Measurements from ENCODE around the gene KMT2C. TPM values are rescaled to one million over a fixed set of nuclear protein-coding genes. Genes with fewer than 3 reads are reported as not detected.
"Not testable (repeated sequence)": the region's sequence is repeated elsewhere in the genome, so short reads cannot be mapped to it uniquely, and the experiment has no call there.

The KMT2C gene
- total RNA-seq, 3 donors from 2014 or later (not counting 1 experiment from before 2014, with no cell fraction given): 159 to 177 (median 167) TPM

- H3K9me3 Mint-ChIP-seq; H3K4me3 Mint-ChIP-seq; H3K27me3 ChIP-seq (ENCODE audit: control insufficient read depth, insufficient read depth, low read length); intact Hi-C loops (cut with micrococcal nuclease); DNase-seq; H3K27ac ChIP-seq (ENCODE audit: low read length); H3K27me3 Mint-ChIP-seq (ENCODE audit: low read depth in 2 of 2); H3K9me3 ChIP-seq (ENCODE audit: control insufficient read depth, insufficient read depth, low read length); H3K4me1 ChIP-seq (ENCODE audit: control insufficient read depth, insufficient read depth, low read length); H3K36me3 ChIP-seq (ENCODE audit: control insufficient read depth, insufficient read depth, low read length); H3K36me3 Mint-ChIP-seq; ATAC-seq; H3K4me3 ChIP-seq (ENCODE audit: low read length); H3K27ac Mint-ChIP-seq: not testable (repeated sequence)
- 100% methylated on average over 1 of the region's 2 CpGs for WGBS (ENCODE audit: insufficient coverage)
- H3K4me1 Mint-ChIP-seq: peaks cover 15 to 21% of the 10 kb centered on the region in 2 donors
Observed at GRCh38 chr7:152245417-152245816, 190.4 kb downstream of the KMT2C start.

- H3K4me3 ChIP-seq (ENCODE audit: low read length); H3K4me1 ChIP-seq (ENCODE audit: control insufficient read depth, insufficient read depth, low read length); ATAC-seq; H3K4me3 Mint-ChIP-seq; H3K27me3 Mint-ChIP-seq (ENCODE audit: low read depth in 2 of 2); H3K36me3 ChIP-seq (ENCODE audit: control insufficient read depth, insufficient read depth, low read length); H3K9me3 Mint-ChIP-seq; H3K27me3 ChIP-seq (ENCODE audit: control insufficient read depth, insufficient read depth, low read length); intact Hi-C loops (cut with micrococcal nuclease); DNase-seq; H3K27ac ChIP-seq (ENCODE audit: low read length); H3K9me3 ChIP-seq (ENCODE audit: control insufficient read depth, insufficient read depth, low read length); H3K36me3 Mint-ChIP-seq; H3K27ac Mint-ChIP-seq: not testable (repeated sequence)
- WGBS (ENCODE audit: insufficient coverage): 98% methylated on average over 9 of the region's 11 CpGs
- peaks cover 22 to 24% of the 10 kb centered on the region in 2 donors for H3K4me1 Mint-ChIP-seq
Observed at GRCh38 chr7:152243464-152243863, 192.3 kb downstream of the KMT2C start.

GRCh38 chr7:152241301-152241700 lies 194.5 kb downstream of the KMT2C start:
- H3K9me3 Mint-ChIP-seq; H3K4me1 ChIP-seq (ENCODE audit: control insufficient read depth, insufficient read depth, low read length); H3K9me3 ChIP-seq (ENCODE audit: control insufficient read depth, insufficient read depth, low read length); intact Hi-C loops (cut with micrococcal nuclease); ATAC-seq; H3K36me3 Mint-ChIP-seq; DNase-seq; H3K4me3 ChIP-seq (ENCODE audit: low read length); H3K4me3 Mint-ChIP-seq; H3K27ac Mint-ChIP-seq; H3K27me3 Mint-ChIP-seq (ENCODE audit: low read depth in 2 of 2); H3K27me3 ChIP-seq (ENCODE audit: control insufficient read depth, insufficient read depth, low read length); H3K27ac ChIP-seq (ENCODE audit: low read length); H3K36me3 ChIP-seq (ENCODE audit: control insufficient read depth, insufficient read depth, low read length): not testable (repeated sequence)
- WGBS (ENCODE audit: insufficient coverage): 83% methylated on average over 7 of the region's 8 CpGs
- H3K4me1 Mint-ChIP-seq: peaks cover 17 to 18% of the 10 kb centered on the region in 2 donors

- H3K4me3 ChIP-seq (ENCODE audit: low read length); H3K4me1 ChIP-seq (ENCODE audit: control insufficient read depth, insufficient read depth, low read length); H3K27me3 Mint-ChIP-seq (ENCODE audit: low read depth in 2 of 2); H3K4me3 Mint-ChIP-seq; H3K27ac ChIP-seq (ENCODE audit: low read length); H3K27me3 ChIP-seq (ENCODE audit: control insufficient read depth, insufficient read depth, low read length); H3K9me3 ChIP-seq (ENCODE audit: control insufficient read depth, insufficient read depth, low read length); H3K9me3 Mint-ChIP-seq; DNase-seq; H3K27ac Mint-ChIP-seq; H3K36me3 ChIP-seq (ENCODE audit: control insufficient read depth, insufficient read depth, low read length); intact Hi-C loops (cut with micrococcal nuclease); ATAC-seq; H3K36me3 Mint-ChIP-seq: not testable (repeated sequence)
- 100% methylated on average over 2 of the region's 5 CpGs for WGBS (ENCODE audit: insufficient coverage)
- peaks cover 14 to 17% of the 10 kb centered on the region in 2 donors for H3K4me1 Mint-ChIP-seq
Observed at GRCh38 chr7:152236306-152236705, 199.5 kb downstream of the KMT2C start.

DNA sequence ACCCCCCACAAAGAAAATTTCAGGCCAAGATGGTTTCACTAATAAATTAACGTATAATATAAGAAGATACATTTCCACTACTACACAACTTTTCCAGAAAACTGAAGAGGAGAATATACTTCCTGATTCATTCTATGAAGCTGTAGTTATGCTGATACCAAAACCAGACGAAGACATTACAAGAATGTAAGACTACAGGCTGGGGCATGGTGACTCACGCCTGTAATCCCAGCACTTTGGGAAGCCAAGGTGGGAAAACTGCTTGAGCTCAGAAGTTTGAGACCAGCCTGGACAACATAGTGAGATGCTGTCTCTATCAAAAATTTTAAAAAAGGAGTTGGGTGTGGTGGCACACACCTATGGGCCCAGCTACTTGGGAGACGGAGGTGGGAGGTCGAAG lies 201.4 kb downstream of the KMT2C start:
- H3K9me3 Mint-ChIP-seq; H3K27ac ChIP-seq (ENCODE audit: low read length); H3K4me3 Mint-ChIP-seq; H3K27me3 Mint-ChIP-seq (ENCODE audit: low read depth in 2 of 2); H3K36me3 Mint-ChIP-seq; H3K9me3 ChIP-seq (ENCODE audit: control insufficient read depth, insufficient read depth, low read length); H3K4me1 Mint-ChIP-seq; H3K4me3 ChIP-seq (ENCODE audit: low read length); H3K27me3 ChIP-seq (ENCODE audit: control insufficient read depth, insufficient read depth, low read length); intact Hi-C loops (cut with micrococcal nuclease); ATAC-seq; H3K36me3 ChIP-seq (ENCODE audit: control insufficient read depth, insufficient read depth, low read length); DNase-seq; H3K4me1 ChIP-seq (ENCODE audit: control insufficient read depth, insufficient read depth, low read length): not testable (repeated sequence)
- peak overlapping the region in 1 of 2 donors; percentile 15 for H3K27ac Mint-ChIP-seq
- 100% methylated on average over 4 of the region's 5 CpGs for WGBS (ENCODE audit: insufficient coverage)

GRCh38 chr7:152231089-152231488 lies 204.7 kb downstream of the KMT2C start:
- Histone ChIP-seq H3K9me3 (ENCODE audit: control insufficient read depth, insufficient read depth, low read length) (no peaks in the 10 kb centered on the region), H3K27me3 (ENCODE audit: control insufficient read depth, insufficient read depth, low read length) (no peaks in the 10 kb centered on the region), H3K27ac (ENCODE audit: low read length) (no peak overlapping the region), H3K4me3 (ENCODE audit: low read length) (no peak overlapping the region), H3K36me3 (ENCODE audit: control insufficient read depth, insufficient read depth, low read length) (peaks cover 7% of the 10 kb centered on the region), H3K4me1 (ENCODE audit: control insufficient read depth, insufficient read depth, low read length) (no peaks in the 10 kb centered on the region)
- H3K9me3 Mint-ChIP-seq: no peaks in the 10 kb centered on the region
- H3K36me3 Mint-ChIP-seq: peaks cover 6% of the 10 kb centered on the region
- no peak overlapping the region for H3K4me3 Mint-ChIP-seq
- peaks cover 0 to 5% of the 10 kb centered on the region in 2 donors for H3K4me1 Mint-ChIP-seq
- DNase-seq (no peak), ATAC-seq (no peak)
- H3K27me3 Mint-ChIP-seq (ENCODE audit: low read depth in 2 of 2): no peaks in the 10 kb centered on the region
- TF ChIP-seq, protein P1, sequence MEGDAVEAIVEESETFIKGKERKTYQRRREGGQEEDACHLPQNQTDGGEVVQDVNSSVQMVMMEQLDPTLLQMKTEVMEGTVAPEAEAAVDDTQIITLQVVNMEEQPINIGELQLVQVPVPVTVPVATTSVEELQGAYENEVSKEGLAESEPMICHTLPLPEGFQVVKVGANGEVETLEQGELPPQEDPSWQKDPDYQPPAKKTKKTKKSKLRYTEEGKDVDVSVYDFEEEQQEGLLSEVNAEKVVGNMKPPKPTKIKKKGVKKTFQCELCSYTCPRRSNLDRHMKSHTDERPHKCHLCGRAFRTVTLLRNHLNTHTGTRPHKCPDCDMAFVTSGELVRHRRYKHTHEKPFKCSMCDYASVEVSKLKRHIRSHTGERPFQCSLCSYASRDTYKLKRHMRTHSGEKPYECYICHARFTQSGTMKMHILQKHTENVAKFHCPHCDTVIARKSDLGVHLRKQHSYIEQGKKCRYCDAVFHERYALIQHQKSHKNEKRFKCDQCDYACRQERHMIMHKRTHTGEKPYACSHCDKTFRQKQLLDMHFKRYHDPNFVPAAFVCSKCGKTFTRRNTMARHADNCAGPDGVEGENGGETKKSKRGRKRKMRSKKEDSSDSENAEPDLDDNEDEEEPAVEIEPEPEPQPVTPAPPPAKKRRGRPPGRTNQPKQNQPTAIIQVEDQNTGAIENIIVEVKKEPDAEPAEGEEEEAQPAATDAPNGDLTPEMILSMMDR (IDR thresholded peaks at IDR 0.05): no peak
- intact Hi-C loops (cut with micrococcal nuclease): no loop called here
- no peak overlapping the region for H3K27ac Mint-ChIP-seq

GRCh38 chr7:152219556-152219955 lies 216.2 kb downstream of the KMT2C start:
- 100% methylated on average over 4 of the region's 5 CpGs for WGBS (ENCODE audit: insufficient coverage)
- H3K27me3 ChIP-seq (ENCODE audit: control insufficient read depth, insufficient read depth, low read length); H3K4me3 ChIP-seq (ENCODE audit: low read length); H3K4me1 ChIP-seq (ENCODE audit: control insufficient read depth, insufficient read depth, low read length); H3K27me3 Mint-ChIP-seq (ENCODE audit: low read depth in 2 of 2); DNase-seq; H3K9me3 Mint-ChIP-seq; intact Hi-C loops (cut with micrococcal nuclease); H3K4me3 Mint-ChIP-seq; H3K27ac ChIP-seq (ENCODE audit: low read length); ATAC-seq; H3K4me1 Mint-ChIP-seq; H3K9me3 ChIP-seq (ENCODE audit: control insufficient read depth, insufficient read depth, low read length); H3K36me3 Mint-ChIP-seq; H3K27ac Mint-ChIP-seq: not testable (repeated sequence)
- peaks cover 14% of the 10 kb centered on the region for H3K36me3 ChIP-seq (ENCODE audit: control insufficient read depth, insufficient read depth, low read length)

Measured in natural killer cell (primary cell).